Measurements from ENCODE around the gene DFFA.
"Not testable (repeated sequence)": the region's sequence is repeated elsewhere in the genome, so short reads cannot be mapped to it uniquely, and the experiment has no call there.

DFFA gene

GRCh38 chr1:10457462-10457861 lies 14.9 kb downstream of the DFFA start:
- not testable (repeated sequence) for DNase-seq

GRCh38 chr1:10456661-10457060 lies 15.7 kb downstream of the DFFA start:
- DNase-seq, result no peak

- DNase-seq, result no peak
These were observed 16.3 kb downstream of the DFFA start for GRCh38 chr1:10456048-10456447.

- peak; percentile 29 for DNase-seq
These were observed 21.0 kb downstream of the DFFA start for GRCh38 chr1:10451287-10451686.

GRCh38 chr1:10450836-10451235 lies 21.5 kb downstream of the DFFA start:
- DNase-seq, result no peak

GRCh38 chr1:10450156-10450814 lies 22.0 kb downstream of the DFFA start:
- no peak for DNase-seq

- no peak for DNase-seq
These were observed 22.6 kb downstream of the DFFA start, which contains the start of gene CORT for GRCh38 chr1:10449751-10450150. TSS of gene CORT (plus strand) at chr1:10450031. CDS start at chr1:10450224, 193 bp downstream.

- DNase-seq, result no peak
These were observed 25.4 kb downstream of the DFFA start for GRCh38 chr1:10446790-10447422.

GRCh38 chr1:10444795-10445397 lies 27.4 kb downstream of the DFFA start:
- DNase-seq, result no peak

- no peak for DNase-seq
These were observed 28.1 kb downstream of the DFFA start for GRCh38 chr1:10444248-10444647.

GRCh38 chr1:10440794-10441193 lies 31.5 kb downstream of the DFFA start:
- no peak for DNase-seq

GRCh38 chr1:10440305-10440704 lies 32.0 kb downstream of the DFFA start:
- DNase-seq, result no peak

GRCh38 chr1:10438677-10439163 lies 33.6 kb downstream of the DFFA start:
- DNase-seq, result no peak

- no peak for DNase-seq
These were observed 35.3 kb downstream of the DFFA start for GRCh38 chr1:10437052-10437451.

- no peak for DNase-seq
These were observed 37.7 kb downstream of the DFFA start for GRCh38 chr1:10434590-10434989.

GRCh38 chr1:10433790-10434189 lies 38.5 kb downstream of the DFFA start:
- no peak for DNase-seq

- DNase-seq, result no peak
These were observed 39.2 kb downstream of the DFFA start for GRCh38 chr1:10432910-10433700.

GRCh38 chr1:10431070-10431730 lies 41.1 kb downstream of the DFFA start:
- no peak for DNase-seq

- DNase-seq, result peak; percentile 61
These were observed 41.9 kb downstream of the DFFA start, which contains the start of gene CENPS for GRCh38 chr1:10430216-10431069. TSS of gene CENPS (plus strand) at chr1:10430433. CDS start at chr1:10430518, 85 bp downstream.

- no peak for DNase-seq
These were observed 42.5 kb downstream of the DFFA start for GRCh38 chr1:10429868-10430215.

GRCh38 chr1:10428984-10429383 lies 43.3 kb downstream of the DFFA start:
- no peak for DNase-seq

- DNase-seq, result not testable (repeated sequence)
These were observed 45.8 kb downstream of the DFFA start for GRCh38 chr1:10426535-10426848.
